Activated CD4-positive, alpha-beta T cell treated with anti-CD3 and anti-CD28 coated beads, Interleukin-2, Interleukin-6, amounts not matched to agents 100 ng/mL and 50 ng/mL, durations not matched to agents 16 hours and 8 hours (primary cell): ENCODE results near the gene PLS1.
A peak's percentile ranks its signal among the peaks of the same experiment; 100 is the strongest.
"Not testable (repeated sequence)": the region's sequence is repeated elsewhere in the genome, so short reads cannot be mapped to it uniquely, and the experiment has no call there.

ENCODE experiments used
- DNase-seq: peaks from one replicate; pipeline ENCODE4 v3.0.0-alpha.2; 2020

PLS1 gene

DNA sequence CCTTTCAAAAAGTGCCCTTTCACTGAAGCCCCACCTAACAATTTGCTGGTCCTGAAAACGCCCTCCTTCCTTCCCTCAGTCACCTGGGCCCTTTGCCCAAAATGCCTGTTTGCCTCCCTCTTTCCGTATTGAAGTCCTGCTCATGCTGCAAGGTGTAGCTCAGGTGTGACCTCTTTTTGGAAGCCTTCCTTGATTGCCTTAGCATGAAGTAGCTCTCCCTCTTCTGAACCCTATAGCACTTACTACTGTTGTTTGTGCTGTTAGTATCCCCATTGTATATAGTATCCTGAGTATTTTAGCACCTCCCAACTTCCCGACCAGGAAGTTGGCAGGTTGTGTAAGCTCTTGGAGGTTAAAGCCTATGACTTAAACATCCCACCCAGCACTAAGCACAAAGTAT is 1.7 kb downstream of the PLS1 start:
- no peak for DNase-seq

DNA sequence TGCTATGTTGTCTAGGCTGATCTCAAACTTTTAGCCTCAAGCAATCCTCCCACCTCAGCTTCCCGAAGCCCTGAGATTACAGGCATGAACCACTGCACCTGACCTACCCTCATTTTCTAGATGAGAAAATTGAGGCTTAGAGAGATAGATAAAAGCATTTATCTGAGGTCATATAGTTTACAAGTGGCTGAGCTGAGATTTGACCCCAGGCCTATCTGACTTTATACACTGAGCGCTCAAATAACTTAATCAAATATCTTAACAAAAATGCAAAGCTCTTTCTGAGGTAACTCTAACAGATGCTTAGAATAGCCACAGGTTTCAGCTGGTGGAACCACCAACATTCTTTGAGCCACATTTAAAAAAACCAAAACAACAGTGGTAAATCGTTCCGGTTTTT is 5.5 kb downstream of the PLS1 start:
- DNase-seq, result no peak

DNA sequence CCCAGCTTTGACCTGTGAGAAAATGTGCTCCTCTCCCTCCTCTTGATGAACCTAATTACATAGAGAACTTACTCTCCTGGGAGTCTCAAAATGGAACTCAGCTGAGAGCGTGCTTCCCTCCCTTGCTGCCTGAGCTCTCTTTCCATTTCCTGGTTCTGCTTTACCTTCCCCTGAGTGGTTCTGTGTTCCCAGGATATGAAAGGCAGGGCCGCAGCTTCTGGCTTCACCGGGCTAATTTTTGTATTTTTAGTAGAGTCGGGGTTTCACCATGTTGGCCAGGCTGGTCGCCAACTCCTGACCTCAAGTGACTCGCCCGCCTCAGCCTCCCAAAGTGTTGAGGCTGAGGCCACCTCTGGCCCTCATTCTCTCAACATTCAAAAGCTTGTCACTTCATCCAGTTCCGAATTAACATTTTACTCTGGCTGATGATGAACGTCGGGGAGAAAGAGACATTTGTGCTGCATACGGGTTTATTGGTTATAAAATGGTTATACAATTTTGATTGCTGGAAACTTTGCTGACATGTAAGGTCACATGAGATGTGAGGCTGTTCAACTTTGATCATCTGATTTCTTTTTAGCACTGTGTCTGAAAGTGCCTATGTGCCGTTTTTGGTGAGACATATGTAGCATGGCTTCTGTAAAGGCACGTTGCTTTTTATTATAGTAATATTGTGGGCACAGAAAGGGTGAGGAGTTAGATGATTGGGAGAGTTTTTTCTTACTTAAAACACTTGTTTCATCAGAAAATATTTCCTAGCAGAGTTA is 6.6 kb downstream of the PLS1 start:
- DNase-seq, result no peak

DNA sequence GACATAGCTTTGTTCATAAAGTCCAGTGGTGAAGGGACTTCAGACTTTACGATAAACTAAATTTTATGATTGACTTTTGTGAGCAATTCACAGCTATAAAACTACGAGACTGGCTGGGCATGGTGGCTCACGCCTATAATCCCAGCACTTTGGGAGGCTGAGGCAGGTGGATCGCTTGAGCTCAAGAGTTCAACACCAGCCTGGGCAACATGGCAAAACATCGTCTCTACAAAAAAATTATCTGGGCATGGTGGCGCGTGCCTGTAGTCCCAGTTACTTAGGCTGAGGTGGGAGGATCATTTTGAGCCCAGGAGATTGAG is 7.2 kb downstream of the PLS1 start:
- not testable (repeated sequence) for DNase-seq

DNA sequence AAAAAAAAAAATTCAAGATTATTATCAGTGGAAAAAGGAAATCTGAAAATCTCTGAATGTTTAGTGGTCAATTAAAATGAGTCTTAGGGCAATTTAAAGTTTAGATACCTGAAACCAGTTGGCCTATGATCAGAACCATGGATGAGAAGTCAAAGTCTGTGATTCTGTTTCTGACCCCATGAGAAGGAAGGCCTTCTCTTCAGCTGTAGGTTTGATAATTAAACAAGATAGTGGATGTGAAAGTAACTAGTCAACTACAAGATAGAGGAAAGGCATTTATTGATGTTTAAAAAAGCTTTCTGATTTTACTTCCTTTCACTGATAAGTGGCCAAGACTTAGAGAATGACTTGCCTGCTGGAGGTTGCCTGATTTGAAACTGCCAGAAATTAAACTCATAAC is 8.7 kb downstream of the PLS1 start:
- no peak for DNase-seq

DNA sequence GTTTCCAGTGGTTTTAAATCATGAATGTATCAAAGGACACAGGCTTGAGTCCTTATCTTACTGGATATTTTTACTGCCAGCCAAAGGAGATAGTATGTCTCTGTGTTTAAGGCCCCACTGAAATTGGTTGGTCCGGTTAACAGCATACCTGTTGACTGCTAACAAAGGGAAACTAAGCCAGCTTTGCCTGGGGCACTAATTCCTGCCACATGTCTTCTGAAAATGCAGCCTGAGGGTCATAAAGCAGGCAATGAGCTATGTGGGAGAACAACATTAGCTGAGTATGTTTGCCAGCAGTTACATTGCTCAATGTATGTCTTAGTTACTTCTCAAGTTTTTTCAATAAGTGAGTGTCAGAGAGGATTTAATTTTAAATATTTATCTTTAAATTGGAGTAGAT is 12.4 kb downstream of the PLS1 start:
- DNase-seq, result no peak

DNA sequence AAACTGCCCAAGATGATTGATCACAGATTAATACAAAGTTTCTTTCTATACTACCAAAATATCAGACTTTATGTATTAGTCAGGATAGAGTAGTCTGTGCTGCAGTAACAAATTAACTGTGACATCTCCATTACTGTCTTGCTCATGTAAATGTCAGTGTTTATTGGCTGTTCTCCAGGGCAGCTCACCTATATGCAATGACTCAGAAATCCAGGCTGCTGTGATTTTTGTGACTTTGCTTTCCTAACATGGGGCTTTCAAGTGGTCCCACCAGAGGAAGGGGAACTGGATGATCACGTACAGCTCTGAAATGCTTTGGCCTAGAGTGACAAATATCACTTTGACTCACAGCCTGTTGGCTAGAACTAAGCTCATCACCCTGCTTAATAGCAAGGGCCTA is 12.9 kb downstream of the PLS1 start:
- peak; percentile 11 for DNase-seq

DNA sequence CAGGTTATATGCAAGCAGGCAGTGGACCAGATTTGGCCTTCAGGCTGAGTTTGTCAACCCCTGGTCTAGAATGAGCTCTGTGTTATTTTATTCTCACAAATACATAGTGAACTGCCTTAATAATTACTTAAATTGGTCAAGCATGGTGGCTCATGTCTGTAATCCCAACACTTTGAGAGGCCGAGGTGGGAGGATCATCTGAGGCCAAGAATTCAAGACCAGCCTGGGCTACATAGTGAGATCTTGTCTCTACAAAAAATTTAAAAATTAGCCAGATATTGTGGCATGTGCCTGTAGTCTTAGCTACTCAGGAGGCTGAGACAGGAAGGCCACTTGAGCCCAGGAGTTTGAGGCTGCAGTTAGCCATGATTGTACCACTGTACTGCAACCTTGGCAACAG is 15.0 kb downstream of the PLS1 start:
- no peak for DNase-seq

DNA sequence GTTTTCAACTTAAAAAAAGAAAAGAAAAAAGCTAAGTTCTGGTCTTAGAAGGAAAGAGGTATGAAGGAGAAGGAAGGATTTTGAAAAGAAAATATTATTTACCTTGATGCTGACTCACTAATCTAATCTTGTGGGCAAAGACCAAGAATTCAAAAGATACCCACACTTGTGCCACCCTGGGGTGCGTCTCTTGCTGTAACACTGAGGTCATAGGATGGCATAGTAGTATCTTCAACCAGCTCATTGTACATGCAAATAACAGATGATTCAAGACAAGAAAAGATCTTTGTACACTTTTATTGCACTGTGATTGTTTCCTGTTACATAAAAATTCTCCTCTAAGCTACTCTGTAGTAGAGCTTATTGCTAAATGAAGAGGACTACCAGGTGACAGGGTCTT is 17.3 kb downstream of the PLS1 start:
- no peak for DNase-seq

DNA sequence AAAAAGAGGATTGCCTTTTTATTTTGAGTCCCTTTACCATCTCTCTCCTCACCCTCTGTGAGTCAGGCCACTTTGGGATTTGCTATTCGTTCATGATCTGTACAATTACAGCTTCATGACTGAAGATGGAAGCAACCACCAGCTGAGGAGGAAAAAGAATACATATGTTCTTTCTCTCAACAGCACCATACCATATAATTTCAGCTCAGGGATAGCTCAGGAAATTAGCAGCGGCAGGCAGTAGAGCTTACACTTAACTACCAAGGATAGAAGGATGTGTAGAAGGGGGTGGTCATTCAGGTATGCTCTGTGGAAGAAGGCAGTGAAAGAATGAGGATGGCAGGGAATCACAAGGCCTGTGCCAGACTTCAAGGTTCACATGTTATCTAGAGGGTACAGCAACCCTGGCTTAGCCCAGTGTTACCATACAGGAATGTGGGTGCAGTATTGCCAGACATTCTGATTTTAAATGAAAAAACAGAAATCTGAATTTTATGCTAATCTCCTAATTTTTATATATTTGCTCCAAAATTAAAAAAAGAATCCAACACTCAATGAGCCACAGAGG is 17.9 kb downstream of the PLS1 start:
- no peak for DNase-seq

DNA sequence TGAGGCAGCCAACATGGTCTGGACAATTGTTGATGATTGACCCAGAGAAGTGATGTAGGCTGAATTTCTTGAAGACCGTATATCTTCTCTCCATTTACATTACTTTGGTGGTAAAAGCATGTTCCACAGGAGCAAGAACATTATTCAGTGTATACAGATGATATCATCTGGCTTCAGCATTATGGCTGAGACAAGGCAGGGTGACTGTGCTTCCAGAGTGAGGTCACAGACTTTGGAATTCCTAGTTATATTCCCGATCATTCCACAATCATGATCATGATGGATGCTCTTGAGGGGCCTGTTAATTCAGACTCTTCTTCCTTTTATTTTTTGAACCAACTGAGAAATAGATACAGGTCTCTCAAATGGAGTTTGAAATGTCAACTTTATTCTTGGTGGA is 19.0 kb downstream of the PLS1 start:
- DNase-seq, result no peak

DNA sequence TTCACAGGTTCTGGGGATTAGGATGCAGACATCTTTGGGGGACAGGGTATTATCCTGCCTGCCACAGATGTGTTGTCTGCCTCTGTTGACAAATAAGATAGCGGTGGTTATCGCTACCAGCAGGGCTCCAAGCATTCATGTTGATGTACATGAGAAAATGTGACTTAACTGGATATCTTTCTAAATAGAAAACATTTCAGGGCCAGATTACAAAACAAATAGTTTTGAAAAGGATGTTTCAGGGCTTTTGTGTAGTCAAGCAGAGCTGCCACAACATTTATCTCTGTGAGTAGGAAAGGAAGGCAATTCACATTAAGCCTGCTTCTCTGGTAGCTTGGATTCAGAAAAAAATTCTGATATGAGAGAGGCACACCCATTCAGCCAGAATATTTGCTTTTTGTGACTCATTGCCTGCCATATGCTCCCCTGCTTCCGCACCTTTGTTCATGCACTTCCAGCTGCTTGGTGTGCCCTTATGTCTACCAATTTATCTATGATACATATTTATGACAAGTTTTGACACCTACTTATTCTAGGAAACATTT is 22.8 kb downstream of the PLS1 start:
- no peak for DNase-seq

DNA sequence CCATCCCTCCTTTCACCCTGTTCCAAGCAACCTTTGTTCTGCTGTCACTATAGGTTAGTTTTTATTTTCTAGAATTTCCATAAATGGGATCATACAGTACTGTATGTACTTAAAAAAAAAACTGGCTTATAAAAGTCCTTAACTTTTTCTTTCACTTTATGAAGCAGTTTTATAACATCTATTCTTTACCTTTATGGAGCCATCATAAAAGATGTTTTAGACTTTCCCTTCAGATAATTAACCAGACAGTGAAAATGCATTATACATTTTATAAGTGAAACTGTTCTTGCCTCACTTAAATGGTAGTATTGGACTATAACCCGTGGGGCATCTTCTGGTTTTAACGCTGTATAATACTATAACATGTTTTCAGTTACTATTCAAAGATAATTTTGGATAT is 26.2 kb downstream of the PLS1 start:
- DNase-seq, result no peak

DNA sequence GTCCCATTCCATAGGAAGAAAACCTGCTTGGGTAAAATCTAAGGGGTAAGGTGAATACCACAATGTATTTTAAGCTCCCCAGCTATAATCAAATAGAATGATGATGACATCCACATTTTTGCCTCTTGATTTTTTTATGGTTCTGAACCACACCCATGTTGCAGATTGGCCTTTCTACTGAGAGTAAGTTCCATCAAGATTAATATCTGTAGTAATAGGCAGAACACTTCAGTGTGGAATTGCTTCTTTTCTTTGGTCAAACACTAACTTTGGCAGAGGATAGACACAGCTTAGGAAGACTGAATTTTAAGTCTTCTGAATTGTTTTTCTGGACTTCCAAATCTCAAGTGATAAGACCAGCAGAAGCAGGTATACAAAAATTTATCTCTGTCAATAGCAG is 27.0 kb downstream of the PLS1 start:
- no peak for DNase-seq

DNA sequence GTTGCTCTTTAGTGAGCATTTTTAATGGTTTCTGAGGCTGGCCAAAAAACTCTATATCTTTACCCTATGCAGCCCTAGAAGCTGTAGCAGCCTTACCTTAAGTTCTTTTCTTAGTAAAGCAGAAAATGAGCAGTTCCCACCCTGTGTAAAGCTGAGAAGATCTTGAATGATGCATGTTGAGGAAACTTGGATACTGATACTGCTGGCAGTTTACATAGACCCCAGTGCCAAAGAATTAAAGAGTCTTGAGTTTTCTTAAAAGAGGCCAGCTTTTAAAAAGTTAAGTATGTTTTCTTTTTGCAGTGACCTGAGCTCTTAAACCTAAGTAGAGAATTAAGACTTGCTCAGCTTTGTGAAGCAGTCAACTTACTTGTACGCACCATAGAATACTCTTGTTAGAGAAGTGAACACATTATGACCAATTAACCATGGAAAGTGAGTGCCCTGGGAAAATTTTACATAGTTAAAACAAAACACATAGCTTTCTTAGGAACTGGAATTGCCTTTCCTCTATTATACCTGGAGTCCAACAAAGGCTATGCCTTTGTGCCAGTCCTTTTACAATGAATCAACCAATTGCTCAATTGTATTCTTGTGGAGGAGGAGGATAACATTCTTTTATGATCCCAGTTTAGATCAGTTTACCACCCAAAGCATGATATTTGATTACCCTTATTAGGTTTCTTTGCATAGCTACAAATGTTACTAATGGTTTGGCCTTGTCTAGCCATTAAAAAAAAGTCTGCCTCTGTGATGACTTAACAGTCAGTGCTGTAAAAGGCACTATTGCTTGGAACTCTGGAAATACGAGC is 28.4 kb downstream of the PLS1 start:
- DNase-seq, result no peak

DNA sequence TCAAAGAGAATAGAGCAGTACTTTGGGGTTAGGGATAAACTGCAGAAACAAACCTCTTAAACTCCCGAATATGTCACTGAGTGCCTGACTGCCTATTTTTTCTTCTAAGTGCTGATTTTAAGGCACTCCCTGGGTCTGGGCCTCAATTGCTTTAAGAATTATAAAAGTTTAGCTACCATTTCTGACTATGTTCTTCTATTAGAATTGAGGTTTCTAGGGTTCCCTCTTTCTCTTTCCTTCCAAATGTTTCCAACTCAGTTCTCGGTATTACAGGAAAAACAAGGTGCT is 28.9 kb downstream of the PLS1 start:
- DNase-seq, result no peak

DNA sequence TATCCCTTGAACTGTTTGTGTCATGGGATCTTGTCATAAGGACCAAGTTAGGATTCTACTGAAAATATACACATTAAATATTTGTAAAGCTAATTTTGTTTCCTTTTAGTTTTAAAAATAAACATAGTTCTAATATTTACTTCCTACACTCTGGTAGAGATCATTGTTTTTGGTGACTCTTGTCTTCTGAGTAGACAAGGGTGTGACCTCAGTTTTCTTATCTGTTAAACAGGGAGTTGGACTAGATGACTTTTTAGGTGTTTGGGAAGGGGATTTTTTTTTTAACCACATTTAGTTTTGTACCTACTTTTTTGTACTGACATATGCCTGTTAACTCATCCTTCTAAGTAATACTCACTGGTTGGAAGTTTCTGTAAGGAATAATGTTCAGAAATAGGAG is 30.8 kb downstream of the PLS1 start:
- DNase-seq, result no peak

DNA sequence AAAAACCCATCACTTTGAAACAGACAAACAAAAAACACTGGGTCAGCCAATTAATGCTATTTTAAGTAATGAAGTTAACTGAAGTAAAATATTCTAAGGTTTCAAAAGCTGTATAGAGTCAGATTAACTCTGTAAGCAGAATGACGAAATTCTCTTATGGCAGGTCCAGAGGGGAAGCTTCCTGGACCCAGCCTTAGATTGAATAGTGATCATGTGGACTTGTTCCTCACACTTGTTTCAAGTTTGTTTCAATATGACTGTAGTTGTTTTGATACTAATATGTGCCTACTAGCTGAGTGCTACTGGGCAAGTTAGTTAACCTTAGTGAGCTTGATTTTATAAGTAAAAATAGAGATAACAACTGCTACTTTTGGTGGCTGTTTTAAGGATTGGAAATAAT is 32.6 kb downstream of the PLS1 start:
- DNase-seq, result peak; percentile 47

DNA sequence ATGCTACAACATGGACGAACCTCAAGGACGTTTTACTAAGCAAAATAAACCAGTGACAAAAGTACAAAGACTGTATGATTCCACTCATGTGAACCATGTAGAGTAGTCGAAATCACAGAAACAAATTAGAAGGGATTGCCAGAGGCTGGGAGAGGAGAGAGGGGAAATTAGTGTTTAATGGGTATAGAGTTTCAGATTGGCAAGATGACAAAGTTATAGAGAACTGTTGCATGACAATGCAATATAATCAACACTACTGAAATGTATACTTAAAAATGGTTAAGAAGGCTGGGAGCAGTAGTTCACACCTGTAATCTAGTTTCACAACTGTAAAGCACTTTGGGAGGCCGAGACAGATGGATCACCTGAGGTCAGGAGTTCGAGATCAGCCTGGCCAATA is 36.9 kb downstream of the PLS1 start:
- DNase-seq, result no peak

DNA sequence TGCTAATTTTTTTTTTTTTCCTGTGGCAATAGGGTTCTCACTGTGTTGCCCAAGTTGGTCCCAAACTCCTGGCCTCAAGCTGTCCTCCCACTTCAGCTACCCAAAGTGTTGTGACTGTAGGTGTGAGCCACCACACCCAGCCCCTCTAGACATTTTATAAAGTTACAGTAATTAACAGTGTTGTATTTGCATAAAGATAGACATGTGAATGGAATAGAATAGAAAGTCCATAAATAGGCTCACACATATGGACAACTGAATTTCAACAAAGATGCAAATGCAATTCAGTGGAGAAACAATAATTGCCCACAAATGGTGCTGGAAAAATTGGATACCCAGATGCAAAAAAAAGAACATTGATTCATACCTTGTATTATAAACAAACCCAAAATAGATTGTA is 39.9 kb downstream of the PLS1 start:
- DNase-seq, result no peak

DNA sequence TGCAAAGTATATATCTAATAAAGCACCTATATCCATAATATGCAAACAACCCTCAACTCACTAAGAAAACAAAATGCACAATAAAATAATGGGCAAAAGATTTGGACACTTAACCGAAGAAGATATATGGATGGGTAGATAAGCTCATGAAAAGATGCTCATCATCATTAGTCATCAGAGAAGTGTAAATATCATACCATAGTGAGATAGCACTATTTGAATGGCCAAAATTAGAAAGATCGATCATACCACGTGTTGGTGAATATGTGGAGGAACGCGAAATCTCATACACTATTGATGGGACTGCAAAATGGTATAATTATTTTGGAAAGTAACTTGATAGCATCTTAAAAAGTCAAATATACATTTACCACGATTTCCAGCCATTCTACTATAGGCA is 40.5 kb downstream of the PLS1 start:
- DNase-seq, result no peak

DNA sequence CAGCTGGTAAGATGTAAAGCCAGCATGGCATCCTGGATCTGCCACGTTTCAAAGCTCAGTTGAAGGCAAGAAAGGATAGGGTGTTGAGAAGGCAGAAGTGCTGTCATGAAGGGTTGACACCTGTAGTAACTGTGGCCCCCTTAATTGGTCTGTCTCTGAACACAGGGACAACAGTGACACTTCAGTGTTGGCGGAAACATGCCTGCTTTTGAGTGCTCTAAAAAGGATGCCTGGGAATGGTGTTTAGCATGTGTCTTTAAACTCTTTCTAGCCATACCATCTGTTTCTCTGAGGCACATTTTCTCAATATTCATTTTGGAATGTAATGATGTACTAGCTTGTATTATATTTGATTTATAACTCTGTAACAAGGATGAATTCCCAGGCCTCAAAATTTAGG is 42.1 kb downstream of the PLS1 start:
- no peak for DNase-seq

DNA sequence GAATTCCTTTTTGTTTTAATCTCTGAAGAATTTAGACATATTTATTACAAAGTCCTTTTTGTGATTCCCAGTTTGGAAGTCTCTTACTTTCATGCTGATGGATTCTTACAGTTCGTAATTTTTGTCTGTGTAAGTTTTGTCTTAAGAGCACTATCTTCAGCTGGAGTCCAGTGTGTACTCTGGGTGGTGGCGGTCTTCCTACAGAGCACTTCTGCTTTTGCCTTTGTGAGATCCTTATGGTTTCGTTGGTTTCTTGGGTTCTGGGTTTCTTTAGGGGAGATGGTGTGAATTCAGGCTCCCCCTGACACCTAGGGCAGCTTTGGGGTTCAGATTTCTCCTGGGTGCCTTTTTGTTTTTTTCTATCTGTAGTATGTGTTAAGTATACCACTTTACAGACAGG is 45.3 kb downstream of the PLS1 start:
- no peak for DNase-seq

DNA sequence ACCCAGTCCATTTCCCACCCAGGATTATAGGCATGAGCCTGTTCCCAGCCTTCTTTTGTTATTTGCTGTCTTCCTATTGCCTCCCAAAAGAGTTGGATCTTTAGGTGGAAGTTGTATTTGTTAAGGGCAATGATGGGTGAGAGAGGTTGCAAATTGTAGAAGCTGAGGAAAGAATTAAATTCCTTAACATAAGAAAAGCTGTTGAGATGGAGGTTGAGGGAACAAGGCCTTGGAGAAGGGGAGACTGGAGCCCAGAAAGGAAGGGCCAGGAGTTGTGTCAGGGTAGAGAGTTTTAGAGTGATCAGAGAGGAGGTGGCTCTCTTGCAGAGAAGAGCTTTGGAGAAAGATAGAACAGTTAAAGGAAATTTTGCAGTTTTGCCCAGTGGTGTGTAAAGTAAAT is 46.8 kb downstream of the PLS1 start:
- DNase-seq, result no peak

DNA sequence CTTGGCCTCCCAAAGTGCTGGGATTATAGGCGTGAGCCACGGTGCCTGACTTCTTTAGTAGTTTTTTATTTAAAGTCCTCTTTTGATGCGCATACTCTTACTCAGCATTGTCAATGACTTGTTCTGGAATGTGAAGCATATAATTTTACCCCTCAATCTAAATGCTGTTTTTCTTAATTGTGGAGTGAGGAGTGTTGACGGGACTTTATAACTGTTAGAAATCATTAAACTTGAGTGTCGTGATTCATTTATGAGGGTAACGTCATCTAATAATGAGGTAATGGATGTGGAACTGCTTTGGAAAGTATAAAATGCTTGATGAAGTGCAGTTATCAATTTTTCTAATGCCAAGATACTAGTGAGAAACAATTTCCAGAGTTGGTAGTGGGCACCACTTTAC is 48.3 kb downstream of the PLS1 start:
- DNase-seq, result no peak
